ENCODE measurements around the gene MAPKBP1.

DNA sequence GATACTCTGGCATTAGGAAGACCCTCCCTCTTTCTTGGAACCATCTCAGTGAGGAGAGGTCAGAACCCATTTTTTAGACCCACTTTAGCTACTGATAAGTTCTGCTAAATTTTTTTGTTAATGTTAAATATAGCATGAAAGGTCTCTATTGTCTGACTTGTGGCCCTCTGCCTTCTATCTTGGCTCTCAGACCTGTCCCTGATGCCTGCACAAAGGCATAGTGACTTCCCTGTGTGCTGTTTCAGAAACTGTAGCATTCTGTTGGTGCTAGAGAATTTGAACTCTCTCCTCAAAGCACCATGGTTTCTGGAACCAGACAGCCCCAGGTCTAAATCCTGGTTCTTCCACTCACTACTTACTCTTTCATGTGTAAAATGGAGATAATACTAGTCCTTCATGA is 15.4 kb downstream of the MAPKBP1 start:
- TF ChIP-seq, protein P1, sequence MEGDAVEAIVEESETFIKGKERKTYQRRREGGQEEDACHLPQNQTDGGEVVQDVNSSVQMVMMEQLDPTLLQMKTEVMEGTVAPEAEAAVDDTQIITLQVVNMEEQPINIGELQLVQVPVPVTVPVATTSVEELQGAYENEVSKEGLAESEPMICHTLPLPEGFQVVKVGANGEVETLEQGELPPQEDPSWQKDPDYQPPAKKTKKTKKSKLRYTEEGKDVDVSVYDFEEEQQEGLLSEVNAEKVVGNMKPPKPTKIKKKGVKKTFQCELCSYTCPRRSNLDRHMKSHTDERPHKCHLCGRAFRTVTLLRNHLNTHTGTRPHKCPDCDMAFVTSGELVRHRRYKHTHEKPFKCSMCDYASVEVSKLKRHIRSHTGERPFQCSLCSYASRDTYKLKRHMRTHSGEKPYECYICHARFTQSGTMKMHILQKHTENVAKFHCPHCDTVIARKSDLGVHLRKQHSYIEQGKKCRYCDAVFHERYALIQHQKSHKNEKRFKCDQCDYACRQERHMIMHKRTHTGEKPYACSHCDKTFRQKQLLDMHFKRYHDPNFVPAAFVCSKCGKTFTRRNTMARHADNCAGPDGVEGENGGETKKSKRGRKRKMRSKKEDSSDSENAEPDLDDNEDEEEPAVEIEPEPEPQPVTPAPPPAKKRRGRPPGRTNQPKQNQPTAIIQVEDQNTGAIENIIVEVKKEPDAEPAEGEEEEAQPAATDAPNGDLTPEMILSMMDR (conservative IDR thresholded peaks at IDR 0.05; ENCODE audit: low read depth, low read length), result no peak
- TF ChIP-seq EZH2 (IDR thresholded peaks at IDR 0.05; ENCODE audit: borderline replicate concordance, low read depth, low read length, poor library complexity, severe bottlenecking), result no peak

Measured in A673 (cell line).